Type B pancreatic cell (in vitro differentiated cells): ENCODE measurements around the gene NEDD8. TPM values are rescaled to one million over a fixed set of nuclear protein-coding genes. Genes with fewer than 3 reads are reported as not detected.
"Not testable (repeated sequence)": the region's sequence is repeated elsewhere in the genome, so short reads cannot be mapped to it uniquely, and the experiment has no call there.

Source experiments
- DNase-seq: peaks from one replicate; pipeline ENCODE4 v3.0.0; 2021; ENCODE audit warnings: mixed read lengths; ENCODE audit not compliant: unreplicated experiment; ENCODE audit errors: extremely low spot score
- H3K27ac Mint-ChIP-seq: 2 replicates; pipeline ENCODE4 v1.8.0; 2021; ENCODE audit warnings: mild to moderate bottlenecking, mixed read lengths
- H3K27me3 Mint-ChIP-seq: 2 replicates; pipeline ENCODE4 v1.8.0; 2021; ENCODE audit warnings: mixed read lengths
- H3K36me3 Mint-ChIP-seq: 2 replicates; pipeline ENCODE4 v1.8.0; 2021; ENCODE audit warnings: mixed read lengths
- H3K4me1 Mint-ChIP-seq: one replicate; pipeline ENCODE4 v1.8.0; 2021; ENCODE audit warnings: mixed read lengths; ENCODE audit not compliant: unreplicated experiment
- H3K4me3 Mint-ChIP-seq: 2 replicates; pipeline ENCODE4 v1.8.0; 2021; ENCODE audit warnings: mild to moderate bottlenecking, mixed read lengths
- H3K9me3 Mint-ChIP-seq: 2 replicates; pipeline ENCODE4 v1.8.0; 2021; ENCODE audit warnings: mixed read lengths
- total RNA-seq: library from RNA; stranded (reverse); gene quantifications from 2 replicates; pipeline ENCODE4 v1.2.1, GENCODE V29; 2021; ENCODE audit warnings: low replicate concordance
- TF ChIP-seq, protein P1 (sequence below): fragments of 200-600 bp; sonication (generic); conservative IDR thresholded peaks from 2 replicates; pipeline ENCODE4 v1.5.0; 2021; ENCODE audit warnings: antibody characterized with exemption, mild to moderate bottlenecking

NEDD8 gene
- total RNA-seq, 1 donor from 2014 or later: 161 TPM

DNA sequence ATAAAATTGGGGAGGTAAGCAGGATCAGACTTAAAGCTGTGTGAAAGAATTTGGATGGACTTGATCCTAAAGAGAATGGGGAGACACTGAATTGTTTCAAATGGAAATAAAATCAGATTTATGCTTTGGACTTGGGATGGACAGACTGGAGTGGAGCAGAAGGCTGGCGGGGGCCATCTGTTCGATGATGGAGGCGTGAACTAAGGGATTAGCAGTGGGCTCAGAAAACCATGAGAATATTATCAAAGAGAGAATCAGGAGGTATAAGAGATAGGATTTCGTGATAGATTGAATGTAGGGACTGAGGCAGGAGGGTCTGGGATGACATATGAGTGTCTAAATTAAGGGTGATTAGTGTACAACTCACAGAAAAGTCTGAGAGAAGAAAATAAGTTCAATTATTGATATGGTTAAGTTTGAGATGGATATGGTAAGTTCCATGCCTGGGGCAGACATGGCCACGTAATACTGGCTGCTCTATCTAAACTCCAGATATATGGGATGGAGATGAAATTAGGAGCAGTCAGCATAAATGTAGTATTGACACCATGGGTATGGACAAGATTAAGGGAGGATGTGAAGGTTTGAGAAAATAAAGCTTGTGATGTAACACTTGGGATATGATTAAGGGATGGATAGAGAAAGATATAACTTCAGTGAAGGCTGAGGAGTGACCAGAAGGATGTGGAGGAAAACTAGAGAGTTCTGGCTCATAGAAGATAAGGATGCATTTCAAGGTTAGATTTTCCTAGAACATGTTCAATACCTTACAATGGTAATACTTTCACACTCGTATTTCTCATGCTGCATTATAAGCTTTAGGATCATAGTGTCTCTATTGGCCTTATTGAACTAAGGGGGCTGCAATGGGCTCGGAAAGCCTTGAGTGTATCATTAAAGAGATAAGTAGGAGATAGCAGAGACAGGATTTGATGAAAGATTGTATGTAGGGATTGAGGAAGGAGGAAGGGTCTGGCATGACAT is 27.7 kb downstream of the NEDD8 start:
- H3K27ac Mint-ChIP-seq: no peak overlapping the region
- TF ChIP-seq, protein P1, sequence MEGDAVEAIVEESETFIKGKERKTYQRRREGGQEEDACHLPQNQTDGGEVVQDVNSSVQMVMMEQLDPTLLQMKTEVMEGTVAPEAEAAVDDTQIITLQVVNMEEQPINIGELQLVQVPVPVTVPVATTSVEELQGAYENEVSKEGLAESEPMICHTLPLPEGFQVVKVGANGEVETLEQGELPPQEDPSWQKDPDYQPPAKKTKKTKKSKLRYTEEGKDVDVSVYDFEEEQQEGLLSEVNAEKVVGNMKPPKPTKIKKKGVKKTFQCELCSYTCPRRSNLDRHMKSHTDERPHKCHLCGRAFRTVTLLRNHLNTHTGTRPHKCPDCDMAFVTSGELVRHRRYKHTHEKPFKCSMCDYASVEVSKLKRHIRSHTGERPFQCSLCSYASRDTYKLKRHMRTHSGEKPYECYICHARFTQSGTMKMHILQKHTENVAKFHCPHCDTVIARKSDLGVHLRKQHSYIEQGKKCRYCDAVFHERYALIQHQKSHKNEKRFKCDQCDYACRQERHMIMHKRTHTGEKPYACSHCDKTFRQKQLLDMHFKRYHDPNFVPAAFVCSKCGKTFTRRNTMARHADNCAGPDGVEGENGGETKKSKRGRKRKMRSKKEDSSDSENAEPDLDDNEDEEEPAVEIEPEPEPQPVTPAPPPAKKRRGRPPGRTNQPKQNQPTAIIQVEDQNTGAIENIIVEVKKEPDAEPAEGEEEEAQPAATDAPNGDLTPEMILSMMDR: no peak
- H3K4me3 Mint-ChIP-seq: no peak overlapping the region
- DNase-seq: no peak
- H3K9me3 Mint-ChIP-seq: no peaks in the 10 kb centered on the region
- no peaks in the 10 kb centered on the region for H3K4me1 Mint-ChIP-seq
- H3K27me3 Mint-ChIP-seq: no peaks in the 10 kb centered on the region
- H3K36me3 Mint-ChIP-seq: peaks cover 50% of the 10 kb centered on the region

DNA sequence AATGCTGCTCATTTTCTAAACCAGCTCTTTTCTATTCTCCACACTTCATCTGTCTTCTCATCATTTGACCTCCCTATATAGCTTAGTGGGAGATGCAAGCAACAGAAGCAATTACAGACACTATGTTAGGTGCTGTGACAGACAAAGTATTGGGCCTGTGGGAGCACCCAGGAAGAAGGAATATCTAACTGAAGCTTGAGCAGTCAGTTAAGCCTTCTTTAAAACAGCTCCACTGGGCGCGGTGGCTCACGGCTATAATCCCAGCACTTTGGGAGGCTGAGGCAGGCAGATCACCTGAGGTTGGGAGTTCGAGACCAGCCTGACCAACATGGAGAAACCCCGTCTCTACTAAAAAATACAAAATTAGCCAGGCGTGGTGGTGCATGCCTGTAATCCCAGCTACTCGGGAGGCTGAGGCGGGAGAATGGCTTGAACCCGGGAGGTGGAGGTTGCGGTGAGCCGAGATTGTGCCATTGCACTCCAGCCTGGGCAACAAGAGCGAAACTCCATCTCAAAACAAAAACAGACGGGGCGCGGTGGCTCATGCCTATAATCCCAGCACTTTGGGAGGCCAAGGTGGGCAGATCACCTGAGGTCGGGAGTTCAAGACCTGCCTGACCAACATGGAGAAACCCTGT is 28.8 kb downstream of the NEDD8 start:
- peaks cover 60% of the 10 kb centered on the region for H3K36me3 Mint-ChIP-seq
- not testable (repeated sequence) for H3K27me3 Mint-ChIP-seq, H3K4me3 Mint-ChIP-seq, DNase-seq, H3K4me1 Mint-ChIP-seq, H3K9me3 Mint-ChIP-seq, H3K27ac Mint-ChIP-seq

DNA sequence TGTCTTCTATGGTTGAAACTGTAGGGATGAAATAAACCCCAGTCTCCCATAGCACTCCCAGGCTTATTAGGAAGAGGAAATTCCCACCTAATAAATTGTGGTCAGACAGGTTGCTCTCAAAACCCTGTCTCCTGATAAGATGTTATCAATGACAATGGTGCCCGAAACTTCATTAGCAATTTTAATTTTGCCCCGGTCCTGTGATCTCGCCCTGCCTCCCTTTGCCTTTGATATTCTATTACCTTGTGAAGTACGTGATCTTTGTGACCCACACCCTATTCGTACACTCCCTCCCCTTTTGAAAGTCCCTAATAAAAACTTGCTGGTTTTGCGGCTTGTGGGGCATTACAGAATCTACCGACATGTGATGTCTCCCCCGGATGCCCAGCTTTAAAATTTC is 29.6 kb downstream of the NEDD8 start:
- not testable (repeated sequence) for H3K4me3 Mint-ChIP-seq, H3K27ac Mint-ChIP-seq, H3K4me1 Mint-ChIP-seq, H3K27me3 Mint-ChIP-seq, H3K9me3 Mint-ChIP-seq, DNase-seq
- H3K36me3 Mint-ChIP-seq: peaks cover 55% of the 10 kb centered on the region

DNA sequence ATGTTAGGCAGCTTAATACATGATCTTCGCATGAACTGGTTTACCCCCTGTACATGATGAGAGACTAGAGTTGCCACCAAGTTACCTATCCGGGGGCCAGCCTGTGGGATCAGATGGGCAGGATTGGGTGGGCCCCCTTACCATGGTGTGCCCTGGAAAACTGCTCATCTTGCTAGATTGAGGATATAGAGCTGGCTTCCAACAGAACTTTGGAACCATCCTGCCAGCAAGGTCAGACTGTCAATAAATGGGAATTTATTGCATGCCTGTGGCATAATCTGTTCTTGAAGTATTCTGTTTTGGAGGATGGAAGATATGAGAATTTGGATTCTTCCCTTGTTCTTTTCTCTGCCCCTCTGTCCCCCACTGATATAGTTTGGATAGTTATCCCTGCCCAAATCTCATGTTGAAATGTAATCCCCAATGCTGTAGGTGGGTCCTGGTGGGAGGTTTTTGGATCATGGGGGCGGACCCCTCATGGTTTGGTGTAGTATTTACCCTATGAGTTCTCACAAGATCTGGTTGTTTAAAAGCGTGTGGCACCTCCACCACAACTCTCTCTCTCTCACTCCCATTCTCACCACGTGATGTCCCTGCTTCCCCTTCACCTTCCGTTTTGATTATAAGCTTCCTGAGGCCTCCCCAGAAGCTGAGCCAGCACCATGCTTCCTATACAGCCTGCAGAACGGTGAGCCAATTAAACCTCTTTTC is 33.2 kb downstream of the NEDD8 start:
- H3K4me1 Mint-ChIP-seq: peaks cover 29% of the 10 kb centered on the region
- peaks cover 43% of the 10 kb centered on the region for H3K36me3 Mint-ChIP-seq
- H3K4me3 Mint-ChIP-seq: peak overlapping the region; percentile 38
- no peak for DNase-seq
- no peaks in the 10 kb centered on the region for H3K27me3 Mint-ChIP-seq
- TF ChIP-seq, protein P1: no peak
- no peaks in the 10 kb centered on the region for H3K9me3 Mint-ChIP-seq
- no peak overlapping the region for H3K27ac Mint-ChIP-seq

DNA sequence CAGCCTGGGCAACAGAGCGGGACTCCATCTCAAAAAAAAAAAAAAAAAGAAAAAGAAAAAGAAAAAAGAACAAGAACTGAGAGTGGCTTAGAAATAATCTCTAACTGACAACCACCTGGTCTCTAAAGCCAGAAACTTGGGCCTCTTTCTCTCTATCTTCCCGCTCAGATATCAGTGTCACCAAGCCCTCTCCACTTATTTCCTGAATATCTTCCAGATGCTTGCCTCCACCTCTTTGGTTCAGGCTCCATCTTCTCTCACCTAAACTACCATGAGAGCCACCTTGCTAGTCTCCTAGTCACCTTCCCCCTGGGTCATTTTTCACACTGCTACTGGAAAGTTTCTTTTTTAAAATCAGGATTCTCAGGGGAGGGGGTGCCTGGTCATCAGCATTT is 35.1 kb downstream of the NEDD8 start:
- Mint-ChIP-seq H3K4me1 (peaks cover 30% of the 10 kb centered on the region), H3K27ac (no peak overlapping the region), H3K36me3 (peaks cover 40% of the 10 kb centered on the region), H3K27me3 (no peaks in the 10 kb centered on the region), H3K4me3 (peak overlapping the region; percentile 83), H3K9me3 (no peaks in the 10 kb centered on the region)
- TF ChIP-seq, protein P1: no peak
- no peak for DNase-seq

DNA sequence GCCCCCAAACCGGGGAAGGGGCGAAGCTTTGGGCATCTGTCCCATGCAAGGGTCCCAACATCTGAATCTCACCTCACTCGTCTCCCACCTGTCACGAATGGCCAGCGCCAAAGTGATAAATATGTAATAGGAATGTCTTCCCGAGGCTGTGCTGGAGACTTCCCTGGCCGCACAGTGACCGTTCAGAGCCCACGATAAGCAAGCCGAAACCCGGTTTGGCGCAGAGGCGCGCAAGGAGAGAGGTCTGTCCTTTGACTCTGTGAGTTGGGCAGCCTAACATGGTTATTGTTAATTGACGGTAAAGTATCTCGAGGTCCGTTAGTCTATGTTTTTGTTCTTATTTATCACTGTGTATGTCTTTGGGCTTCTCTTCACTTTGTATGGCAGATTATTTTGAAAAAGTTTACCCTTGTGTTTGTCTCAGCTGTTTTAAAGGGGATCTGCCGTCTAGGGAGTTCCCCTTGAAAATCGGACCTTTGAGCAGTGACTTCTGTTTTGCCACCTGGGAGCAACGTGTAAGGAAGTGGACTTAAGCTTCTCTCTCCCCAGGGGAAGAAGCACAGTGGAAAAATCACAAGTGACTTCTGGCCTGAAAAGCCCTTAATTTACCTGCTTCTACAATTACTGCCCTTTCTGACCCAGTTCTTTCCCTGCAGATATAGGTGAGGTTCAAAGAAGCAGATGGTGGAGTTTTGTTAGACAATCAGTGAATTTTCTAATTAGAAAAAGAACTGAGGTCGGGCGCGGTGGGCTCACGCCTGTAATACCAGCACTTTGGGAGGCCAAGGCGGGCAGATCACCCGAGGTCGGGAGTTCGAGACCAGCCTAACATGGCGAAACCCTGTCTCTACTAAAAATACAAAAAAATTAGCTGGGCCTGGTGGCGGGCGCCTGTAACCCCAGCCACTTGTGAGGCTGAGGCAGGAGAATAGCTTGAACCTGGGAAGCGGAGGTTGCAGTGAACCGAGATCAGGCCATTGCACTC is 35.8 kb downstream of the NEDD8 start:
- Mint-ChIP-seq H3K36me3 (peaks cover 34% of the 10 kb centered on the region), H3K27me3 (no peaks in the 10 kb centered on the region), H3K9me3 (no peaks in the 10 kb centered on the region)

More for the DNA sequence above, 35.8 kb downstream of the NEDD8 start:
- TF ChIP-seq, protein P1: no peak
- Mint-ChIP-seq H3K4me3 (peak overlapping the region; percentile 98), H3K27ac (peak overlapping the region; percentile 96), H3K4me1 (peaks cover 34% of the 10 kb centered on the region)
- DNase-seq: no peak
